Activated CD8-positive, alpha-beta memory T cell treated with anti-CD3 and anti-CD28 coated beads for 36 hours (primary cell): ENCODE results near the gene HOXD3. TPM values are rescaled to one million over a fixed set of nuclear protein-coding genes. Genes with fewer than 3 reads are reported as not detected.

Experiments used
- CTCF ChIA-PET: fragments of 350-600 bp; sonication (Branson Sonifier 250); formaldehyde crosslinking; loops from one replicate; lab custom pipeline; 2021; ENCODE audit warnings: antibody characterized with exemption; lab: Charles Lee
- POLR2A ChIA-PET: fragments of 350-600 bp; sonication (Branson Sonifier 250); formaldehyde crosslinking; loops from one replicate; lab custom pipeline; 2021; ENCODE audit warnings: antibody characterized with exemption; lab: Charles Lee
- total RNA-seq, 2 experiments: library from RNA; stranded (reverse); gene quantifications; one replicate each; pipeline ENCODE4 v1.2.3, GENCODE V29; 2021

The HOXD3 gene
- total RNA-seq, 2 experiments from 2014 or later = not detected

GRCh38 chr2:176120364-176121189 is 36.5 kb upstream of the HOXD3 start:
- ChIA-PET CTCF (interaction anchor here (0.9 kb wide), 1 partner anchor 42 kb away, joined by 3 read pairs; no protein-coding TSS in a partner anchor), POLR2A (no interaction called here)

DNA sequence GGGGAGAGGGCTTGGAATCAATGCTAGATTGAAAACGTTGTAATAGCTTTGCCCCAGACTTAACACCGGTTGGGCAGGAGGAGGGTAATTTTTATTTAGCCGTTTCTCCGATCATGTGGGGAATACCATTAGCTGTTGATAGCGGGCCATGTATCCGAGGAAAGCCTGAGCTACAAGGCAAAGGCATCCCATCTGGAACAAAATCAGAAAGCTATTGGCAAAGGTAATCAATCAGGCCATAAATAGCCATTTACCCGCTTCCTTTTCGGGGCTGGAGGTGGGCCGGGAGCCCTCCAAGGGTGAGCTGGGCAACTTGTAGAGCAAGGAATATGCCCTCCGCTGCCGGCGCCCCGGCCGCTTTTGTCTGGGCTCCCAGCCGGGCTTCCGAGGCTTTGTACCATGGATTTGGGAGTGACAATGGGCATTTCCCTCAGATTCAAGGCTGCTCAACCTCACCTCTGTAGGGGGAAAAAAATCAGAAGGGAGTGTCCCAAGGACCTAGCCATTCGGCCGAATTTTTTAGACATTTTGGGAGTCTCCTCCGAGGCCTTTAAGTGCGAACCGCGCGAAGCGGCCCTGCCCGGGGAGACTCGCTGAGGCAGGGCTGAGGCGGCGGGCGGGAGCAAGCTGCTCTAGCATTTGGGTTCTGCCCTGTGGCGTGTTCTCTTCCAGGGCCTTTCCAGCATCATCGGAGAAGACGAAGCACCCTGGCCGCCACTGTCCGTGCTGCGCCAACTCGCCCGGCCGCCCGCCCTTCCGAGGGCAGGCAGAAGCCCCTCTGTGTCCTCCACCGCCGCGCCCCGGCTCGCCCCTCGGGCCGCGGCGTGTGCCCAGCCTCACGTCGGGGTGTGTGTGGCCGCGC is 35.7 kb upstream of the HOXD3 start:
- POLR2A ChIA-PET = no interaction called here
- CTCF ChIA-PET = interaction anchor here (1.1 kb wide), 1 partner anchor 10 kb away, joined by 3 read pairs; no protein-coding TSS in a partner anchor

GRCh38 chr2:176122052-176122682 is 34.9 kb upstream of the HOXD3 start:
- ChIA-PET POLR2A (no interaction called here), CTCF (interaction anchor here (1.1 kb wide), 1 partner anchor 9 kb away, joined by 3 read pairs; no protein-coding TSS in a partner anchor)

DNA sequence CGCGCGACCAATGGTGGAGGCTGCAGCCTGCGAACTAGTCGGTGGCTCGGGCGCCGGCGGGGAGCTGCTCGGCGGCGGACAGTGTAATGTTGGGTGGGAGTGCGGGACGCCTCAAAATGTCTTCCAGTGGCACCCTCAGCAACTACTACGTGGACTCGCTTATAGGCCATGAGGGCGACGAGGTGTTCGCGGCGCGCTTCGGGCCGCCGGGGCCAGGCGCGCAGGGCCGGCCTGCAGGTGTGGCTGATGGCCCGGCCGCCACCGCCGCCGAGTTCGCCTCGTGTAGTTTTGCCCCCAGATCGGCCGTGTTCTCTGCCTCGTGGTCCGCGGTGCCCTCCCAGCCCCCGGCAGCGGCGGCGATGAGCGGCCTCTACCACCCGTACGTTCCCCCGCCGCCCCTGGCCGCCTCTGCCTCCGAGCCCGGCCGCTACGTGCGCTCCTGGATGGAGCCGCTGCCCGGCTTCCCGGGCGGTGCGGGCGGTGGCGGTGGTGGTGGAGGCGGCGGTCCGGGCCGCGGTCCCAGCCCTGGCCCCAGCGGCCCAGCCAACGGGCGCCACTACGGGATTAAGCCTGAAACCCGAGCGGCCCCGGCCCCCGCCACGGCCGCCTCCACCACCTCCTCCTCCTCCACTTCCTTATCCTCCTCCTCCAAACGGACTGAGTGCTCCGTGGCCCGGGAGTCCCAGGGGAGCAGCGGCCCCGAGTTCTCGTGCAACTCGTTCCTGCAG is 34.3 kb upstream of the HOXD3 start, which contains the start of gene HOXD9:
Gene HOXD9, plus strand, starts transcription at position 37 of the 728 bp plus-strand sequence. Its CDS starts 50 bp downstream, at position 87.
- ChIA-PET CTCF (no interaction called here), POLR2A (no interaction called here)

GRCh38 chr2:176123411-176124109 is 33.5 kb upstream of the HOXD3 start:
- CTCF ChIA-PET = no interaction called here

DNA sequence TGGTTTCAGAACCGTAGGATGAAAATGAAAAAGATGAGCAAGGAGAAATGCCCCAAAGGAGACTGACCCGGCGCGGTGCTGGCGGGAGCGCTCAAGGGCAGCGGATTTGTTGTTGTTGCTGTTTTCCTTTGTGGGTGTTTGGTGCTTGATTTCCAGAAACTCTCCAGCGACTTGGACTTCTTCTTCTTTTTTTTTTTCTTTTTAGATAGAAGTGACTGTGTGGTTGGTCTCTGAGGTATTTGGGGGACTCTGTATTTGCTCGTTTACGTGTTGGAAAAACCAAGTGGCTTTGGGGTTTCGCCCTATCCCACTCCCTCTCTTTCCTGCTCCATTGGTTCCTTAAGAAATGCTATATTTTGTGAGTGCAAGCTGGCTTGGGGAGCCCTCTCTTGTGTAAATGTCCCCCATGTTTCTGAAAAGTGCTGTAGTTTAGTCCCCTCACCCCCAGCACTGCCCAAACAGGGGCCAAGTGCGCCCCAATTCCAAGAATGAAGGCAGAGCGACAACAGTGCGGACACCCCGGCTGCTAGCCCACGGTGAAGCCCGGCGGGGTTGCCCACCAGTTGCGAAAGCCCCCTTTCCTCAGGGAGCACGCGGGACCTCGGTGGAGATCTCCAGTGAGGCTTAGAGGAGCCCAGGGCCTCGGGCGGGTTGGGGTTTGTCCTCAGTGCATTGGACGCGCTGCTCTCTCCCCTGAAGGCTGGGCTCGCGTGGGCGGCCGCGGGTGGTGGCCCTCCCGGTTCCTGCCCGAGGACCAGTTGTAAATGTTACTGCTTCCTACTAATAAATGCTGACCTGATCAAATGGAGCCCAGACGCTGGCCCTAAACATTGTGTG is 32.8 kb upstream of the HOXD3 start:
- CTCF ChIA-PET = no interaction called here
- POLR2A ChIA-PET = no interaction called here

More at GRCh38 chr2:176123411-176124109, 33.5 kb upstream of the HOXD3 start:
- POLR2A ChIA-PET = no interaction called here

DNA sequence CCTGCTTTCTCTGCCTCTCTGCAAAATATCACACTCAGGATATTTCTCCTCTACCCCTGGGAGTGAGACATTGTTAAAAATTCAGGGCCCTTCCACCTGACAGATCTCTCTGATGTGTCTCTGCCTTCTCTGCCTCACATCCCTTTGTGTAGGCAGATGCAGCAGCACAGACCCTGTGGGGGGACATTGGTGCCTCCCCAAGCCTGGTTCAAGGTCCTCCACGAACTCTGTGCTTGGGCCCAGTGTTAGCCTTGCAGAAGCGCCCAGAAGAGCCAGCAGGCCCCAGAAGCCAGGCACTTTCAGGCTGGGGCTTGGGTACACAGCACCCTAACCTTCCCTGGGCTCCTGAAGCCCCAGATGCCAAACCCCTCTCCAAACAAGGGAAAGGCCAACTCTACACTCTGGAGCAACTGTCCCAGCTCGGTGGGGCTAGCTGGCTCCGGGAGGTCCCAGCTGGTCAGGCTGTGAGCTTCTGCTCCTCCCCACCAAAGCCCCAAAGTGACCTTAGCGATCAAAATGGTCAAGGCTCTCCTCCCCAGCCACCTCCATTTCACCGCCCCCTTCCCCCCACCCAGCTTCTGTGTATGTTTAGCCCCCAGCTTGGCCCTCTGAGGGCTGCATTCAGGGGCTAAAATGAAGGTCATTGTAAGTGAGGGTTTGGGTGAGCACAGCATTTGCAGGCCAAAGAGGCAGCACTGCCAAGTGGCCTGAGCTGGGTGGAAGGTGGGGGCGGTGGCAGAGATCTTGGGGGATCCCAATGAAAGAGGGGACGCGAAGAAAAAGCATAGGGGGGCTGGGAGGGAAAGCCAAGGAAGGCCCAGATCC is 31.9 kb upstream of the HOXD3 start:
- POLR2A ChIA-PET = no interaction called here
- CTCF ChIA-PET = interaction anchor here (2.4 kb wide), 1 partner anchor 526 kb away, joined by 19 read pairs; no protein-coding TSS in a partner anchor

GRCh38 chr2:176125772-176126054 is 31.4 kb upstream of the HOXD3 start:
- POLR2A ChIA-PET = no interaction called here
- CTCF ChIA-PET = interaction anchor here (2.4 kb wide), 1 partner anchor 525 kb away, joined by 19 read pairs; no protein-coding TSS in a partner anchor

GRCh38 chr2:176126929-176127773 is 30.0 kb upstream of the HOXD3 start:
- ChIA-PET CTCF (interaction anchor here (0.6 to 2.8 kb wide), 20 partner anchors 14 to 1034 kb away, joined by 3 to 19 read pairs (median 4); no protein-coding TSS in a partner anchor), POLR2A (interaction anchor here (1.2 kb wide), 1 partner anchor 328 kb away, joined by 3 read pairs; no protein-coding TSS in a partner anchor)

GRCh38 chr2:176127774-176128072 is 29.4 kb upstream of the HOXD3 start:
- ChIA-PET POLR2A (interaction anchor here (1.2 kb wide), 1 partner anchor 327 kb away, joined by 3 read pairs; no protein-coding TSS in a partner anchor), CTCF (interaction anchor here (1.0 to 2.8 kb wide), 12 partner anchors 14 to 1033 kb away, joined by 3 to 19 read pairs (median 4); no protein-coding TSS in a partner anchor)

DNA sequence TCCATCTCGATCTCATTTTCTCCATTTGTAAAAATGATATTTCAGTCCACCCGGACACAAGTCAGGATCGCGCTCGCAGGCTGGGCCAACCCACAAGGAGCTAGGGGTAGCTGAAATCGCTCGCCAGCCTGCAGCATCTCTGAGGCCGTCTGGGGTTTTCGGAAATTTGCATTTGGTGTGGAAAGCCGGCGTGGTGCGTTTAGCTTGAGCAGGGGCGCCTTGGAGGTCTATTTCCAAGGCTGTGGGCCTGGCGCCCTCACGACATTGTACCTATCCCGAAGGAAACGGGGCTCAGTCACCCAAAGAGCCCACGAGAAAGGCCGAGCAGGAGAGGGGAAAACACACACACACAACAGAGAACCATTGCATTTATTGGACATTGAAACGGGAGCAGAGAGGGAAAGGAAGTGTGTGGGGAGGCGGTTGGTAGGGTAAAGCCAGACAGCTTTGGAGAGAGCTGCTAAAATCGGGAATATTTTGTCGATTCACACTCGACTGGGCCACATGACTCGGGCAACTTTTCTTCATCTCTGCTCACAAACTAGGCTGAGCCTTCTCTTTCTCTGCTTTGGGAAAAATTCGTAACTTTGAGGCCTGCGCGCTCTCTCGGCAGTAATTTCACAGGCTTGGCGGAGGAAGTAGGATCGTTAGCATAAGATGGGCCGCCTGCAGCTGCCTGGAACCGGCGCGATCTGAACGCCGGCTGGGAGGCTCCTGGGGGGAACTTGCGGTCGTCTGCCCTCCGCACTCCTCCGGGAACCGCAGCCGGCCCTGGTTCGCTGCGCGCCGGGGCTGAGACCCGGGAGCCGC is 28.7 kb upstream of the HOXD3 start:
- ChIA-PET POLR2A (no interaction called here), CTCF (interaction anchor here (0.9 to 2.8 kb wide), 8 partner anchors 12 to 1019 kb away, joined by 3 to 16 read pairs (median 4); no protein-coding TSS in a partner anchor)

DNA sequence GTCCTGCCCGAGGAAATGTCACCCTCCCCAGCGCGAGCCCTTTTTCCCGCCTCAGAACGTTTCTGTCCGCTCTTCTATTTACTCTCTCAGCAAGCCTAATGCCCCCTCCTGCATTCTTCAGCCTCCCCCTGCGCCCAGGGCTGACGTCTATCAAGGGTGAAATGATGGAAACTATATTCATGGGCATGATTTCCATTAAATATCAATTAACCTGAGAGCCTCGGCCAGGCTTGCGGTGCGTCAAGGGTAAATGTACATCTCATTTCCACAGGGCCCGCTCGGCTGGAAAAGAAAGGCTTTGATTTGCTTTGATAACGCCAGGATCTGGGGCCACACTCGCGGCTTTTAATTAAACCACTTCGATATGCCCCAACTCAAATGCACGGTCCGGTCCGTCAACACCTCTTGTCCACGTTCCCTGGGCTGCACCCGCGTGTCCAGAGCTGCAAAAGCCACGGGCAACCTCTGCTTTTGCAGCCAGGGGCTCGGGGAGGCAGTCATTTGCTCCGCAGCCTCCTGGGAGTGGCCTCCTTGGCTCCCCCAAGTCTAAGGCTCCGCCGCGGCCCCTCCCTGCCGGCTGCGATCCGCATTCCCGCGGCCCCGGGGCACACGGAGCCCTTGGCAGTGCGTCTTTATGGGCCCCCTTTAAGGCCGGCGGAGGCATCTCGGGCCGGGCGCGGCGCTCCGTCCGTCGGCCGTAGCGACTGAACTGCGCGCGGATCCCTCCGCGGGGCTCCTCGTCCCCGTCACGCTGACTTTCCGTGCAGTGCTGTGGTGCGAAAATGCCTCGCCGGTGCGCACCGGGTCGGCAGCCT is 27.9 kb upstream of the HOXD3 start, which contains the start of gene HOXD8:
Gene HOXD8, plus strand, starts transcription at position 724 of the 815 bp plus-strand sequence. CDS start 662 bp downstream, outside the sequence.
- CTCF ChIA-PET = interaction anchor here (0.9 to 2.8 kb wide), 3 partner anchors 11 to 523 kb away, joined by 4 to 16 read pairs (median 6); no protein-coding TSS in a partner anchor
- POLR2A ChIA-PET = no interaction called here

DNA sequence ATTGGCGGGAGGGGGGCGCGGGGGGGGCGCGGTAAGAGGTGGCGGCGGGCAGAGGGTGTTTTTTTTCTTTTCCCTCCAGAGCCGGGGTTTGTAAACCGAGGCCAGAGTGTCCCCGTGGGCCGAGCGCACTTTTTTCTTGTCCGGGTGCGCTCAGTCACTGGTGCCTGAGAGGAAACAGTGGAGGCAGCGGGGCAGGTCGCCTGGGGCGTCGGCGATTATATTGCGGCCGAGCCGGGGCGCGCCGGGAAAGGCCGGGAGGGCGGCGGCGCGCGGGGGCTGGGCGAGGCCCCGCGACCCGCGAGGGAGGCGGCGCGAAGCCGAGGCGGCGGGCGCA is 27.3 kb upstream of the HOXD3 start:
- POLR2A ChIA-PET = no interaction called here
- CTCF ChIA-PET = interaction anchor here (1.8 kb wide), 1 partner anchor 11 kb away, joined by 6 read pairs; no protein-coding TSS in a partner anchor
